Stomach (tissue), 4 donors: ENCODE measurements around the gene DST.

ENCODE experiments used
- EP300 ChIP-seq: sonication (generic); formaldehyde crosslinking; IDR thresholded peaks from one replicate; pipeline ENCODE4 v1.6.1; 2017; ENCODE audit warnings: antibody characterized with exemption
- POLR2A ChIP-seq, 4 donors: fragments of 450-650 bp; IDR thresholded peaks; one replicate each; pipeline ENCODE4 v1.6.1; 2016; ENCODE audit warnings: antibody characterized with exemption in 4 of 4, control low read depth in 2 of 4, mild to moderate bottlenecking in 1 of 4, moderate library complexity in 1 of 4
- POLR2AphosphoS5 ChIP-seq, 3 donors: sonication (generic); formaldehyde crosslinking; IDR thresholded peaks; one replicate each; pipeline ENCODE4 v1.6.1; 2016; ENCODE audit warnings: antibody characterized with exemption in 3 of 3
- TF ChIP-seq, protein P1 (sequence below), 7 experiments: fragments of 450-650 bp in 4 of 7; fragments of 200-600 bp in 3 of 7; sonication (generic) in 3 of 7; IDR thresholded peaks; one replicate each; pipeline ENCODE4 v1.5.1; 2016 to 2019; ENCODE audit warnings: antibody characterized with exemption in 7 of 7, control low read depth in 2 of 7, mild to moderate bottlenecking in 1 of 7

DNA sequence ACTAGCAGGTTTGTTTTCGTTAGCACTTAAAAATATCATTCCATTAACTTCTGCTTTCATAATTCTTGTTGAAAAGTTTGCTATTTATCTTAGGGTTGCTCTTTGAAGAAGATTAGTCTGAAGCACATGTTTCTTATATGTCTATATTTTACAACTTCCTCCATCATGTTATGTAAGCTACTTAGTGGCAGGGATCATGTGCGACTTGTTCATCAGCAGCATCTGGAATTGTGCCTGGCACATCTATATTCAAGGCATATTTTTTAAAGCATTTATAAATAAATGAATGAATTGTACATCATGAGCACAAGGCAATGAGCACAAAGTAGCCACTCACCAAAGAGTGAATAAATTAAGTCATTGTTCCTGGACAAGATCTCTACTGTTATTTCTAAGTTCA is 208.1 kb downstream of the DST start:
- no peak for TF ChIP-seq EP300
- TF ChIP-seq, protein P1, sequence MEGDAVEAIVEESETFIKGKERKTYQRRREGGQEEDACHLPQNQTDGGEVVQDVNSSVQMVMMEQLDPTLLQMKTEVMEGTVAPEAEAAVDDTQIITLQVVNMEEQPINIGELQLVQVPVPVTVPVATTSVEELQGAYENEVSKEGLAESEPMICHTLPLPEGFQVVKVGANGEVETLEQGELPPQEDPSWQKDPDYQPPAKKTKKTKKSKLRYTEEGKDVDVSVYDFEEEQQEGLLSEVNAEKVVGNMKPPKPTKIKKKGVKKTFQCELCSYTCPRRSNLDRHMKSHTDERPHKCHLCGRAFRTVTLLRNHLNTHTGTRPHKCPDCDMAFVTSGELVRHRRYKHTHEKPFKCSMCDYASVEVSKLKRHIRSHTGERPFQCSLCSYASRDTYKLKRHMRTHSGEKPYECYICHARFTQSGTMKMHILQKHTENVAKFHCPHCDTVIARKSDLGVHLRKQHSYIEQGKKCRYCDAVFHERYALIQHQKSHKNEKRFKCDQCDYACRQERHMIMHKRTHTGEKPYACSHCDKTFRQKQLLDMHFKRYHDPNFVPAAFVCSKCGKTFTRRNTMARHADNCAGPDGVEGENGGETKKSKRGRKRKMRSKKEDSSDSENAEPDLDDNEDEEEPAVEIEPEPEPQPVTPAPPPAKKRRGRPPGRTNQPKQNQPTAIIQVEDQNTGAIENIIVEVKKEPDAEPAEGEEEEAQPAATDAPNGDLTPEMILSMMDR (IDR thresholded peaks at IDR 0.05), result no peak
- no peak for TF ChIP-seq POLR2AphosphoS5 (IDR thresholded peaks at IDR 0.05)
- TF ChIP-seq POLR2A (IDR thresholded peaks at IDR 0.05), result no peak
